ENCODE measurements around the gene COA1.

DNA sequence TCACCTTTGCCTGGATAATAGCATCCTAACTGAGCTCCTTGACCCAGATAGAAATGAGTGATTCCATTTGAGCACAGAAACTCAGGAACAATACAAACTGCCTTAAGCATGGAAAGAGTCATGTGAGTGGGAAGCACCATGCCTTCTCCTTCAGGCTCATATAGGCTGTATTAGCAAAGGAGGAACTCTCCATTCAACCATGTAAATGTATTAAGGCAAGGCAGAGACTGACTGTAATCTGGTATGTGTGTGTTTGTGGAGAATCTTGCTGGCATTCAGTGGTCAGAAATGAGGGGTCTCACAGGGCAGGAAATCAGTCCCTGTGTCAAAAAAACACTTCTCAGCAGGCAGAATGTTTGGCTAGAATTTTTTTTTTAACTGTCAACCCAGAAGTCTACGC, 40.2 kb downstream of the COA1 start:
- TF ChIP-seq, protein P1, sequence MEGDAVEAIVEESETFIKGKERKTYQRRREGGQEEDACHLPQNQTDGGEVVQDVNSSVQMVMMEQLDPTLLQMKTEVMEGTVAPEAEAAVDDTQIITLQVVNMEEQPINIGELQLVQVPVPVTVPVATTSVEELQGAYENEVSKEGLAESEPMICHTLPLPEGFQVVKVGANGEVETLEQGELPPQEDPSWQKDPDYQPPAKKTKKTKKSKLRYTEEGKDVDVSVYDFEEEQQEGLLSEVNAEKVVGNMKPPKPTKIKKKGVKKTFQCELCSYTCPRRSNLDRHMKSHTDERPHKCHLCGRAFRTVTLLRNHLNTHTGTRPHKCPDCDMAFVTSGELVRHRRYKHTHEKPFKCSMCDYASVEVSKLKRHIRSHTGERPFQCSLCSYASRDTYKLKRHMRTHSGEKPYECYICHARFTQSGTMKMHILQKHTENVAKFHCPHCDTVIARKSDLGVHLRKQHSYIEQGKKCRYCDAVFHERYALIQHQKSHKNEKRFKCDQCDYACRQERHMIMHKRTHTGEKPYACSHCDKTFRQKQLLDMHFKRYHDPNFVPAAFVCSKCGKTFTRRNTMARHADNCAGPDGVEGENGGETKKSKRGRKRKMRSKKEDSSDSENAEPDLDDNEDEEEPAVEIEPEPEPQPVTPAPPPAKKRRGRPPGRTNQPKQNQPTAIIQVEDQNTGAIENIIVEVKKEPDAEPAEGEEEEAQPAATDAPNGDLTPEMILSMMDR (optimal IDR thresholded peaks at IDR 0.05 in 1 of 3, IDR thresholded peaks at IDR 0.05 in 1 of 3, conservative IDR thresholded peaks at IDR 0.05 in 1 of 3; ENCODE audit: extremely low read depth in 1 of 3, insufficient read depth in 2 of 3, low read length in 3 of 3) = no peak
- TF ChIP-seq EZH2 (IDR thresholded peaks at IDR 0.05; ENCODE audit: low read length) = no peak
